HG03575 (cell line): Measurements from ENCODE around the gene ACSL5.
"Not testable (repeated sequence)": the region's sequence is repeated elsewhere in the genome, so short reads cannot be mapped to it uniquely, and the experiment has no call there.

Experiments used
- ATAC-seq: cut with Tn5 transposase; IDR thresholded peaks from one replicate; pipeline ENCODE4 v1.9.1; 2021; ENCODE audit not compliant: unreplicated experiment, insufficient number of reproducible peaks, low FRiP score; ENCODE audit errors: extremely low read depth

The ACSL5 gene

DNA sequence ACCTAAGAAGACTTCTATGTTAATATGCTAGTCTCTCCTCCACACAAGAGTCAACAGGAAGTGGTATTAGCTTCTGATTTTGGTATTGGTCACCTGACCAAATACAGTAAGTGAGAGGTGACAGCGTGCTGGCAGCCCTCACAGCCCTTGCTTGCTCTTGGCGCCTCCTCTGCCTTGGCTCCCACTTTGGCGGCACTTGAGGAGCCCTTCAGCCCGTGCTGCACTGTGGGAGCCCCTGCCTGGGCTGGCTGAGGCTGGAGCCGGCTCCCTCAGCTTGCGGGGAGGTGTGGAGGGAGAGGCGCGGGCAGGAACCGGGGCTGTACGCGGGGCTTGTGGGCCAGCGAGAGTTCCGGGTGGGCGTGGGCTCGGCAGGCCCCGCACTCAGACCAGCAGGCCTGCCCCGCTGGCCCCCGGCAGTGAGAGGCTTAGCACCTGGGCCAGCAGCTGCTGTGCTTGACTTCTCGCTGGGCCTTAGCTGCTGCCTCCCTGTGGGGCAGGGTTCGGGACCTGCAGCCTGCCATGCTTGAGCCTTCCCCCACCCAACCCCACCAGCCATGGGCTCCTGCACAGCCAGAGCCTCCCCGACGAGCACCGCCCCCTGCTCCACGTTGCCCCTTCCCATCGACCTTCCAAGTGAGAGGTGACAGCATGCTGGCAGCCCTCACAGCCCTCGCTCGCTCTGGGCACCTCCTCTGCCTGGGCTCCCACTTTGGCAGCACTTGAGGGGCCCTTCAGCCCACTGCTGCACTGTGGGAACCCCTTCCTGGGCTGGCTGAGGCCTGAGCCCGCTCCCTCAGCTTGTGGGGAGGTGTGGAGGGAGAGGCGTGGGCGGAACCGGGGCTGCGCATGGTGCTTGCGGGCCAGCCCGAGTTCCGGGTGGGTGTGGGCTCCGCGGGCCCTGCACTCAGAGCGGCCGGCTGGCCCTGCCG, 4.2 kb upstream of the ACSL5 start:
- ATAC-seq = no peak

DNA sequence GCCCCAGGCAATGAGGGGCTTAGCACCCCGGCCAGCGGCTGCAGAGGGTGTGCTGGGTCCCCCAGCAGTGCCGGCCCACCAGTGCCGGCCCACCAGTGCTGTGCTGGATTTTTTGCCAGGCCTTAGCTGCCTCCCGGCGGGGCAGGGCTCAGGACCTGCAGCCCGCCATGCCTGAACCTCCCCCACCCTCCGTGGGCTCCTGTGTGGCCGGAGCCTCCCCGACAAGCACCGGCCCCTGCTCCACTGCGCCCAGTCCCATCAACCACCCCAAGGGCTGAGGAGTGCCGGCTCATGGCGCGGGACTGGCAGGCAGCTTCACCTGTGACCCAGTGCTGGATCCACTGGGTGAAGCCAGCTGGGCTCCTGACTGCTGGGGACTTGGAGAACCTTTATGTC, 3.5 kb upstream of the ACSL5 start:
- no peak for ATAC-seq

DNA sequence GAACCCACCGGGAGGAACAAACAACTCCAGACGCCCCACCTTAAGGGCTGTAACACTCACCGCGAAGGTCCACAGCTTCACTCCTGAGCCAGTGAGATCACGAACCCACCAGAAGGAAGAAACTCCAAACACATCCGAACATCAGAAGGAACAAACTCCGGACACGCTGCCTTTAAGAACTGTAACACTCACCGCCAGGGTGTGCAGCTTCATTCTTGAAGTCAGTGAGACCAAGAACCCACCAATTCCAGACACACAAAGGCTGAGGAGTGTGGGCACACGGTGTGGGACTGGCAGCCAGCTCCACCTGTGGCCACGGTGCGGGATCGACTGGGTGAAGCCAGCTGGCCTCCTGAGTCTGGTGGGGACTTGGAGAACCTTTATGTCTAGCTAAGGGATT, 2.6 kb upstream of the ACSL5 start:
- not testable (repeated sequence) for ATAC-seq

DNA sequence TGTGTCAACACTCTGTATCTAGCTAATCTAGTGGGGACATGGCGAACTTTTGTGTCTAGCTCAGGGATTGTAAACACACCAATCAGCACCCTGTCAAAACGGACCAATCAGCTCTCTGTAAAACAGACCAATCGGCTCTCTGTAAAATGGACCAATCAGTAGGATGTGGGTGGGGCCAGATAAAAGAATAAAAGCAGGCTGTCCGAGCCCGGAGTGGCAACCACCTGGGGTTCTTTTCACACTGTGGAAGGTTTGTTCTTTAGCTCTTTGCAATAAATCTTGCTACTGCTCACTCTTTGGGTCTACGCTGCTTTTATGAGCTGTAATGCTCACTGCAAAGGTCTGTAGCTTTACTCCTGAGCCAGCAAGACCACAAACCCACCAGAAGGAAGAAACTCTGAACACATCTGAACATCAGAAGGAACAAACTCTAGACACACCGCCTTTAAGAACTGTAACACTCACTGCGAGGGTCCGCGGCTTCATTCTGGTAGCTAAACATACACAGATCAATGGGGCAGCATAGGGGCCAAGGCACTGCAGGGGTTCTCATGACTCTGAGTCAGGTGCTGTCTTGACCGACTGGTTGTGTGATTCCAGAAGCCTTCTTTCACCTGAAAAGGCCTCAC, 1.6 kb upstream of the ACSL5 start:
- not testable (repeated sequence) for ATAC-seq

DNA sequence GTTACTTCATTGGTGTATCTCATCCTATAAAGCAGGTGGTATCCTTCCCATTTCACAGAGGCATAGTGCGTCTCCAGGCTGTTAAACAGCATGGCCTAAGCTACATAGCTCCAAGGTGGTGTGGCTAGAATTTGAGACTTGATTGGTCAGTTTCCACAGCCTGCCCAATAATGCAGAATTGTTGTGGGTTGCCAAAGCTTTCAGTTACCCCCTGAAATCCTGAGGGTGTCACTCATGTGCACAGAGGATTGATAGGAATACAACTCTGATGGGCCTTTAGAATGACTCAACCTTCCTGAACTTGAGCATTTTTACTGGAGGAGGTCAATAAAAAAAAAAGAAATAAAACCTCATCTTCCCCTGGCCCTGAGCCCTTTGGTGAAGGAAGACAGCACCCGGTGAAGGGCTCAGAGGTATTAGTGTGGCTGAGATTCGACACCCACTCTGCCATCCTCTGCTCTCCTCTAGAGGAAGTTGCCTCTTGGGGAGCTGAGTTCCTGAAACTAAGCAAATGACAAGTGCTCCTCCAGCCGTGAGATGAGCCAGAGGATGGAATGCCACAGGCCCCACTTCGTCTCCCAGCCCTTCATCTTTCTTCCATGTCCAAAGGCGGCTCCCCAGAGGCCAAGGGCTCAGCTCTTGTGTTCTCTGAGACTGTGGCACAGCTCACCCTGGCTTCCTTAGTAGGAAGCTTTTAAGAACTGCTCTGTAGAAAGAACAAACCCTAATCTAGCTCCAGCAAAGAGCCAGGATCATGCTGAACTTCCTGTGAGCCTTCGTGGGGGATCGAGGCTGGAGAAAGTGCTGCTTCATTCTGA, 1.0 kb downstream of the ACSL5 start:
- ATAC-seq = peak; percentile 36

DNA sequence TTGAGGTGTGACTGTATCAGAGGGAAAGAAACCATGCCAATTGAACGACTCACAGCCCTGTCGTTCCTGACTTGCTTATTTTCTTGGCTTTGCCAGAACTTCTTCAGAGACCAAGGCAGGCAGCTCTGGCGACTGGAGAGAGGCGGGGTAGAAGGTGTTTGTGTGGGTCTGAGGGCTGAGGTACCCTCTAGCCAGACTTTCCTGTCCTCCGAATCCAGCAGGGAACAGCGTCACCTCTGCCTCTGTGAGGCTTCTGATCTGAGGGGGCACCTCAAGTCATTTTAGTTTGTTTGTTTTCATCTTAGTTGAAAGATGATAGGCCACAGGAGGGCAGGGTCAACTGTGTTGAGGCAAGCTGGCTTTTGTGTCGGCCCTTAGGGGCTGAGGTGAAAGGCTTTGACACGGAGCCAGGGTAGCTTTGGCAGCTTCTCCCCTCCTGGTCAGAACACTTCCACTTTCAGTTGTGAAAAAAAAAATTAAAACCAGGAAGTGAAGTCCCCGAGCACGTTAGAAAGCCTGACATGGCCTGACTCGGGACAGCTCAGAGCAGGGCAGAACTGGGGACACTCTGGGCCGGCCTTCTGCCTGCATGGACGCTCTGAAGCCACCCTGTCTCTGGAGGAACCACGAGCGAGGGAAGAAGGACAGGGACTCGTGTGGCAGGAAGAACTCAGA, 1.9 kb downstream of the ACSL5 start:
- peak; percentile 68 for ATAC-seq

DNA sequence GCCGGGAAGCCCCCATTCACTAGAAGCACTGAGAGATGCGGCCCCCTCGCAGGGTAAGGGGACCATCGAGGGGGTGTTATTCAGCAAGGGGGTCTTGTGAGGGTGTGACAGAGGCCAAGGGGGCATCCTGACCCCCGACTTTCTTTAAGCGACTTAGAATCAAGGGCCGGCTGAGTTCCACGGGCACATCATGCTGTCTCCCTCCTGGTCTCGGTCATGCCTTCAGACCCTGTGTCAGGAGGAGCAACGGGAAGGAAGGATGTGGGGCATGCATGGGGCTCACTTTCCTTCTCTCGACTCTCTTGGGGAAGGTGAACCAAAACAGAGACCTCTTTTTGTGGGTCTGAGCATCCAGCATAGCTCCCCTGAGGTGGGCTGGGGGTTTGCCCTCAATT, 2.5 kb downstream of the ACSL5 start:
- no peak for ATAC-seq

DNA sequence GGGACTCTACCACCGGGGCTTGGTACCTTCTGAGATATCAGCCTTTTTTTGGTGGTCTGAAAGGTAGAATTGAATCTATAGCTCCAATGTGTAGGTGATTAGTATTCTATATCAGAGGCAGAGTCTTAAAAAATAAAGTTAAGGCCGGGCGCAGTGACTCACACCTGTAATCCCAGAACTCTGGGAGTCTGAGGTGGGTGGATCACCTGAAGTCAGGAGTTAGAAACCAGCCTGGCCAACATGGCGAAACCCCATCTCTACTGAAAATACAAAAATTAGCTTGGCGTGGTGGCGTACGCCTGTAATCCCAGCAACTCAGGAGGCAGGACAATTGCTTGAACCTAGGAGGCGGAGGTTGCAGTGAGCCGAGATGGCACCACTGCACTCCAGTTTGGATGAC, 3.2 kb downstream of the ACSL5 start:
- not testable (repeated sequence) for ATAC-seq

DNA sequence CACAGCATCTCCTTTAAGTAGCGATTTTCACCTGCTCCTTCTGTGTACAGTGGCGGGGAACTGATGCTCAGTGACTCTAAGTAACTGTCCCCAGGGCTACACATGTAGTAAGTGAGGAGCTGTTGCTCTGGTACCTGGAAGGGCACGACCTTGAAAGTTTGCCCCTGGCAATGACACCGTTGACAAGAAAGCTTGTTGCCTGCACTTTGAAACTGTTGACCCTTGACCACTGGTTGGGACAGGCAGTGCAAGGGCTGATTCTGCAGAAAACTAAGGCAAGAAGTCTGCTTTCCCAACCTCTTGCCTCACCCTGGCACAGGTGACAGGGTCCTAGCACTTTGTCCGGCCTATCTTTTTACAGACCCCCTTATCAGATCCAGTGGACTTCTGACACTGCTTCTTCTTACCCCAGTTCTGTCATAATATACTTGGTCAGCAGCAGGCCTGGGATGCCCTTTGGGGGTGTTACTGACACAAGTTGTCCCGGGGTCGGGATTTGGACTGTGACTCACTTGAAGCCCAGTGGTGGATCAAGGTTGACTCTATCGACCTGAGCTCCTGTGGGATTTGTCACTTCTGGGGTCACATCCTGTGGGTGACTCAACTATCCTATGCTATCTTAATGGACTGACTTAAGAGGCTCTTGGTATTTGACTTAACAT, 5.8 kb downstream of the ACSL5 start:
- no peak for ATAC-seq

DNA sequence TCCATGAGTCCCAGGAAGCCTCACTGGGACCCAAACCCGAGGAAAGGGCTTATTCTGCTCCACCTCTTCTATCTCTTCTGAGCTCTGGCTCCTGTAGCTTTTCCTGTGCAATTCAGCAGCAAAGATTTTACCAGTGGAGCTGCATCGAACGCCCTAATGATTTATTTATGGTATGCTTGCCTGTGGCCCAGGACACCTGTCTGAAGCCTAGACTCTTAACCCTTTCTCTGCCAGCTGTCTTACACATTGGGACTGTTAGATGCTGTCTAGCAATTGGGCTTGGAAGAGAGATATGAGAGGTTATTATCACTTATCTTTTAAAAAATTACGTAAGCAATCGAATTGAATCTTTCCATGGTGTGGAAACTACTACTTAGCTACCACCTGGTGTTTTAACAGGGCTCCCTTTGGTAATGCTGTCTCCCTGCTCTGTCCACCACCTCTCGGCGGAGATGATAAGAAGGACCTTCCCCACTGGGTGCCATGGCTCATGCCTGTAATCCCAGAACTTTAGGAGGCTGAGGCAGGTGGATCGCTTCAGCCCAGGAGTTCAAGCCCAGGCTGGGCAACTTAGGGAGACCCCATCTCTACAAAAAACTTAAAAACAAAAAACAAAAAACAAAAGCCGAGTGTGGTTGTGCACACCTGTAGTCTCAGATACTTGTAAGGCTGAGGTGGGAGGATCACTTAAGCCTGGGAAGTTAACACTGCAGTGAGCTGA, 8.8 kb downstream of the ACSL5 start:
- no peak for ATAC-seq

DNA sequence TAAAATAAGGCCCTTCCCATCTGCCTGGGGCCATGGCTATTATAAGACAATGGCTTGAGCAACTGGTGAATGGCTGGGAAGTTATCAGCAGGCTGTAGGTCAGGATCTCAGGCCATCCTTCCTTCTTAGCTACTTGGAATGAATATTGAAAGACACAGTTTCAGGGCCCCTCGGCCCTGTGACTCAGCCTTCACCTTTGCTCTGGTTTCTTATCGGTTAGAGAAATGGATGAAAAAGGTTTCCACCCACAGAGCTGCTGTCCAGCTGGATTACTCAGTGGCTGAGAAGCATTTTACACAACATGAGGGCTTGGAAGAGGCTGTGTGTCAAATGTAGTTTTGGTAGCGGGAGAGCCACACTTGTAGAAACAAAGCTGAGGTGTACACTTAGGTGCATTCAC, 9.4 kb downstream of the ACSL5 start:
- no peak for ATAC-seq

DNA sequence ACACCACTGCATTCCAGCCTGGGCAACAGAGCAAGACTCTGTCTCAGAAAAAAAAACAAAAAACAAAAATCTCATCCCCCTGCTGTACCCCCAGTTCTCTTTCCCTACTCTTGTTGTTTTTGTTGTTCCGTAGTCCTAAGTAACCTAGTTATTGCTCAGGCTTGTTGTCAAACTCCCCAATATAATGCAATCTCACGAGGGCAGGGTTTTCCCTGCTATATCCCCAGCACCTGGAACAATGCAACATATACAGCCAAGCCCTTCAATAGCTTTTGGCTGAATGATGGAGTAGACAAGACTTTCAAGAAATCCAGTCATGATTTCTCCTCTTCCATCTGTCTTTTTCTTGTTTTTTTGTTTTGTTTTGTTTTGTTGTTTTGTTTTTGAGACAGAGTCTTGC, 10.2 kb downstream of the ACSL5 start:
- no peak for ATAC-seq

DNA sequence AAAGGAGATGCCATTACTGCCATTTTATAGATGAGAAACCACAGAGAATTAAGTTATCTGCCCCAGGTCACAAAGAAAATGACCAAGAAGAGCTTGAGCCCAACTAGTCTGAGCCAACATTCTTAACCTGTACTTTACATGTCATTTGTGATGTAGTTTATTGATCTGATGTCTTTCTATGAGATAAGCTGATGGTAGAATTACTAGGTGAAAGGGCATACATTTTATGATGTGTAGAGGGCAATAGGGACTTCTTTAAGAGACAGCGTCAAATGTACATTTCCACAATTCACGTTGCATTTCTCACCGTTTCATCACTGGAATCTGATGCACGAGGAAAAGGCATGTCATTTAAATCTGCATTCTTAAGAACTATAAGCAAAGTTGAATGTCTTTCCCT, 11.3 kb downstream of the ACSL5 start:
- no peak for ATAC-seq

DNA sequence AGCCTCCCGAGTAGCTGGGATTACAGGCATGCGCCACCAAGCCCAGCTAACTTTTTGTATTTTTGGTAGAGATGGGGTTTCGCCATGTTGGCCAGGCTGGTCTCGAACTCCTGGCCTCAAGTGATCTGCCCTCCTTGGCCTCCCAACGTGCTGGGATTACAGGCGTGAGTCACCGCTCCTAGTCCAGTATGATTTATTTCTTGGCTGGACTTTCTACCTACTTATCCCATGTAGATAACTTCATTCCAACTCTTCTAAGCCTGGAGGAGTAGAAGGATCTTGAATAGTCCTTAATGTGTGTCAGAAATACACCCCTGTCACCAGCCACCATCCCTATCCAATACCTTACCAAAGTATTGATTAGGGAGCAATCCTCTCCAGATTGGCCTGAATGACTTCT, 14.1 kb downstream of the ACSL5 start:
- not testable (repeated sequence) for ATAC-seq

DNA sequence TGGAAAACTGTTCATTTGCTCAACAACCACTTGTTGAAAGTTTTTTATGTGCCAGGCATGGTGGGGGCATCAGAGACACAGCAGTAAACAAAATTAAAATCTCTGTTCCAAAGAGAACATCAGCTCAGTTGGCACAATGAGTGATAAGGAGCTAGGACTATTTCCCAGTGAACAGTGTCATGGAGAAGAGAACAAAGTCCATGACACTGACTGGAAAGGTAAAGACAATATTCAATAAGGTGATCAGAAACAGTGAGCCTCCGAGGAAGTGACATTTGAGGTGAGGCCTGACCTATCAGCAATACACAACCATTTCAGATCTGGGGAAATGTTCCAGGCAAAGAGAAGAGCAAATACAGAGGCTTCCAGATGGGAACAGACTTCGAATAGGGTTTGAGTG, 14.6 kb downstream of the ACSL5 start:
- no peak for ATAC-seq

DNA sequence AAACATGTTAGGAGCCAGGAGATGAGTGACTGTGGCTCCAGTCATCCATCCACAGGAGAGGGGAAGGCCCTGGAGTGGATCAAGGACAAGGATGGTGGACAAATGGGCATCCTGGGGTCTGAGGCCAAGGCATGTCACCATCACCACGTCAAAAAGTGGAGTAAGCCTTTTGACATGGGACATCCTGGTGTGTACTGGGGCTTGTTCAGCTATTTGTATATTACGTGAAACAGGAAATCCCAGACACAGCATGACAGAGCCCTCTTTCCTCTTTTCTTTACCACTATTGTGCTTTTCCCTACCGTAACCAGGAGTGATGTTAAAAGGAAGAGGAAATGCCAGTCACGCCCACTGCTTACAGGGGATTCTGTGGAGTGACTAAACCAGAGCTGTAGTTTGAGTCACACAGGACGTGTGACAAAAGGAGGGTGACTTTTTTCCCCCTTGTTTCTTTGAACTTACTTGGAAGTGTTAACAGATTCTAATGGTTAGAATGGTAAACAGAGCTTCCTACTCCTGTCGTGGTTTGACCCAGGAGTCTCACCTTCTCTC, 15.4 kb downstream of the ACSL5 start:
- ATAC-seq = peak; percentile 23

DNA sequence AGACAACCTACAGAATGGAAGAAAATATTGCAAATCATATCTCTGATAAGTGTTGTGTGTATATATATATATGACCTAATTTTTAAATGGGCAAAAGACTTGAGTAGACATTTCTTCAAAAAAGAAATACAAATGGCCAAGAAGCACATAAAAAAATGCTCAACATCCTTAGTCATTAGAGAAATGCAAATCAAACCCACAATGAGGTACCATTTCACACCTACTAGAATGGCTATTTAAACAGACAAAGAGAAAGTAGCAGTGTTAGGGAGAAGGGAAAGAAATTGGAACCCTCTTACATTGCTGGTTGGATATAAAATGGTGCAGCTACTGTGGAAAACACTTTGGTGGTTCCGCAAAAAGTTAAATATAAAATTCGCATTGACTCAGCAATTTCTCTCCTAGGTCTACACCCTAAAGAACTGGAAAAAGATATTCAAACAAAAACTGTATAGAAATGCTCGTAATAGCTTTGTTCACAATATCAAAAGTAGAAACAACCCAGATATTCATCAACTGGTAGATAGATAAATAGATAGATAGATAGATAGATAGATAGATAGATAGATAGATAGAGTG, 16.3 kb downstream of the ACSL5 start:
- ATAC-seq = peak; percentile 42
